ENCODE measurements around the gene CFH. TPM values are rescaled to one million over a fixed set of nuclear protein-coding genes. Genes with fewer than 3 reads are reported as not detected.
"Not testable (repeated sequence)": the region's sequence is repeated elsewhere in the genome, so short reads cannot be mapped to it uniquely, and the experiment has no call there.

Gene CFH
- polyA plus RNA-seq, 1 of the 3 experiments (the other 2 are of a cell fraction), result 2.9 TPM

DNA sequence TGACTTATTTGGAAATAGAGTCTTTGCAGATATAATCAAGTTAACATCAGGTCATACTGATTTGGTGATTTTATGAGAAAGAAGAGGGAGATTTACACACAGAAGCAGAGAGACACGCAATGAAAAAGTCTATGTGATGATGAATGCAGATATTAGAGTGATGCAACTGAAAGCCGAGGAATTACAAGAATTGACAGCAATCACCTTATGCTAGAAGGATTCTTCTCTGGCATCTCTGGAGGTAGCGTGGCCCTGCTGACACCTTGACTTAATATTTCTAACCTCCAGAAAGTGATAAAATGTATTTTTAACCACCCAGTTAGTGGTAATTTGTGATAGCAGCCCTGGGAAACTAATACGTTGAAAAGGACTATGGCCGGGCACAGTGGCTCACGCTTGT, 14.2 kb upstream of the CFH start:
- CTCF ChIA-PET, result no interaction called here
- 81% methylated on average over 6 of the region's 6 CpGs for WGBS (ENCODE audit: low lambda C conversion rate)
- POLR2A ChIA-PET, result no interaction called here

DNA sequence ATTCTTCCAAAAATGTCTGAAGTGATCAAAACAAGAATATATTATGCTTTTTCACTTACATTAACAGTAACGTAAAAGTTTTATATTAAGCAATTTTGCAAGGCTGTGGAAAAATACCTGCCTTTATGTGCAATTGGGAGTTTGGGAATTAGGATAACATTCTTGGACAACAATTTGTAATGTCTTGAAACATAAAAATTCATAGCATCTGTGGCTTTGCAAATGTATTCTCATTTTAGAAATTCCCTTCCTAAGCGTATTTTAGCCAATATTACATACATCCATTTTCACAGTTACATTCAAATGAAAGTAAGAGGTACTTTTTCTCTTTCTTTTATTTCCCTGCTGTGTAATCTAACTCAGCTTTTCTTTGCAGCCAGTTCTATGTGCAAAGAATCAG, 13.4 kb upstream of the CFH start:
- no peak overlapping the region for H3K4me3 ChIP-seq (ENCODE audit: low read depth in 2 of 2, low read length in 1 of 2)
- no peaks in the 10 kb centered on the region for H3K79me2 ChIP-seq (ENCODE audit: insufficient read depth)
- ChIA-PET CTCF (no interaction called here), POLR2A (no interaction called here)
- H3K27me3 ChIP-seq (ENCODE audit: insufficient read depth), result no peaks in the 10 kb centered on the region
- no peaks in the 10 kb centered on the region for H3K4me1 ChIP-seq (ENCODE audit: control insufficient read depth in 1 of 2, insufficient read depth in 2 of 2, low read depth in 1 of 2, low read length in 1 of 2)
- no peak overlapping the region for H3K9ac ChIP-seq
- no peak overlapping the region for H2AFZ ChIP-seq (ENCODE audit: low read depth)
- DNase-seq, result no peak
- WGBS (ENCODE audit: low lambda C conversion rate), result 89% methylated on average over 2 of the region's 2 CpGs
- no peaks in the 10 kb centered on the region for H3K36me3 ChIP-seq (replicated peaks in 1 of 2; ENCODE audit: control insufficient read depth in 1 of 2, insufficient read depth in 2 of 2, low read length in 1 of 2)
- TF ChIP-seq GATA2 (CRISPR knock-in tag; IDR thresholded peaks at IDR 0.05) (no peak), TCF12 (IDR thresholded peaks at IDR 0.05) (no peak), NFIC (IDR thresholded peaks at IDR 0.05; ENCODE audit: borderline replicate concordance) (no peak), JUND (IDR thresholded peaks at IDR 0.05) (no peak), POLR2AphosphoS5 (IDR thresholded peaks at IDR 0.05; ENCODE audit: low read depth, low read length) (no peak)
- TF ChIP-seq, protein P1, sequence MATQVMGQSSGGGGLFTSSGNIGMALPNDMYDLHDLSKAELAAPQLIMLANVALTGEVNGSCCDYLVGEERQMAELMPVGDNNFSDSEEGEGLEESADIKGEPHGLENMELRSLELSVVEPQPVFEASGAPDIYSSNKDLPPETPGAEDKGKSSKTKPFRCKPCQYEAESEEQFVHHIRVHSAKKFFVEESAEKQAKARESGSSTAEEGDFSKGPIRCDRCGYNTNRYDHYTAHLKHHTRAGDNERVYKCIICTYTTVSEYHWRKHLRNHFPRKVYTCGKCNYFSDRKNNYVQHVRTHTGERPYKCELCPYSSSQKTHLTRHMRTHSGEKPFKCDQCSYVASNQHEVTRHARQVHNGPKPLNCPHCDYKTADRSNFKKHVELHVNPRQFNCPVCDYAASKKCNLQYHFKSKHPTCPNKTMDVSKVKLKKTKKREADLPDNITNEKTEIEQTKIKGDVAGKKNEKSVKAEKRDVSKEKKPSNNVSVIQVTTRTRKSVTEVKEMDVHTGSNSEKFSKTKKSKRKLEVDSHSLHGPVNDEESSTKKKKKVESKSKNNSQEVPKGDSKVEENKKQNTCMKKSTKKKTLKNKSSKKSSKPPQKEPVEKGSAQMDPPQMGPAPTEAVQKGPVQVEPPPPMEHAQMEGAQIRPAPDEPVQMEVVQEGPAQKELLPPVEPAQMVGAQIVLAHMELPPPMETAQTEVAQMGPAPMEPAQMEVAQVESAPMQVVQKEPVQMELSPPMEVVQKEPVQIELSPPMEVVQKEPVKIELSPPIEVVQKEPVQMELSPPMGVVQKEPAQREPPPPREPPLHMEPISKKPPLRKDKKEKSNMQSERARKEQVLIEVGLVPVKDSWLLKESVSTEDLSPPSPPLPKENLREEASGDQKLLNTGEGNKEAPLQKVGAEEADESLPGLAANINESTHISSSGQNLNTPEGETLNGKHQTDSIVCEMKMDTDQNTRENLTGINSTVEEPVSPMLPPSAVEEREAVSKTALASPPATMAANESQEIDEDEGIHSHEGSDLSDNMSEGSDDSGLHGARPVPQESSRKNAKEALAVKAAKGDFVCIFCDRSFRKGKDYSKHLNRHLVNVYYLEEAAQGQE (IDR thresholded peaks at IDR 0.05; ENCODE audit: low read depth, low read length), result no peak
- TF ChIP-seq, protein P2, sequence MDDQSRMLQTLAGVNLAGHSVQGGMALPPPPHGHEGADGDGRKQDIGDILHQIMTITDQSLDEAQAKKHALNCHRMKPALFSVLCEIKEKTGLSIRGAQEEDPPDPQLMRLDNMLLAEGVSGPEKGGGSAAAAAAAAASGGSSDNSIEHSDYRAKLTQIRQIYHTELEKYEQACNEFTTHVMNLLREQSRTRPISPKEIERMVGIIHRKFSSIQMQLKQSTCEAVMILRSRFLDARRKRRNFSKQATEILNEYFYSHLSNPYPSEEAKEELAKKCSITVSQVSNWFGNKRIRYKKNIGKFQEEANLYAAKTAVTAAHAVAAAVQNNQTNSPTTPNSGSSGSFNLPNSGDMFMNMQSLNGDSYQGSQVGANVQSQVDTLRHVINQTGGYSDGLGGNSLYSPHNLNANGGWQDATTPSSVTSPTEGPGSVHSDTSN (IDR thresholded peaks at IDR 0.05), result no peak
- H3K9me3 ChIP-seq, result no peaks in the 10 kb centered on the region
- no peak overlapping the region for H3K27ac ChIP-seq (ENCODE audit: low read depth in 2 of 2, low read length in 1 of 2)
- H3K4me2 ChIP-seq, result no peak overlapping the region
- no peaks in the 10 kb centered on the region for H3F3A ChIP-seq (replicated peaks; ENCODE audit: insufficient read depth)
- H4K20me1 ChIP-seq (ENCODE audit: insufficient read depth), result no peaks in the 10 kb centered on the region
- H3K9me2 ChIP-seq, result no peaks in the 10 kb centered on the region

More for the DNA sequence above, 14.2 kb upstream of the CFH start:
- Histone ChIP-seq H3K36me3 (replicated peaks in 1 of 2; ENCODE audit: control insufficient read depth in 1 of 2, insufficient read depth in 2 of 2, low read length in 1 of 2) (no peaks in the 10 kb centered on the region), H2AFZ (ENCODE audit: low read depth) (no peak overlapping the region), H3K9ac (no peak overlapping the region), H3K27ac (ENCODE audit: low read depth in 2 of 2, low read length in 1 of 2) (no peak overlapping the region), H3K9me2 (no peaks in the 10 kb centered on the region), H3K9me3 (no peaks in the 10 kb centered on the region), H3K79me2 (ENCODE audit: insufficient read depth) (no peaks in the 10 kb centered on the region), H3K4me3 (ENCODE audit: low read depth in 2 of 2, low read length in 1 of 2) (no peak overlapping the region), H3F3A (replicated peaks; ENCODE audit: insufficient read depth) (no peaks in the 10 kb centered on the region), H3K27me3 (ENCODE audit: insufficient read depth) (no peaks in the 10 kb centered on the region), H3K4me2 (no peak overlapping the region), H4K20me1 (ENCODE audit: insufficient read depth) (no peaks in the 10 kb centered on the region), H3K4me1 (ENCODE audit: control insufficient read depth in 1 of 2, insufficient read depth in 2 of 2, low read depth in 1 of 2, low read length in 1 of 2) (no peaks in the 10 kb centered on the region)
- DNase-seq, result no peak
- TF ChIP-seq FOSL2 (IDR thresholded peaks at IDR 0.05; ENCODE audit: borderline replicate concordance, low read depth), result no peak
- TF ChIP-seq, protein P3, sequence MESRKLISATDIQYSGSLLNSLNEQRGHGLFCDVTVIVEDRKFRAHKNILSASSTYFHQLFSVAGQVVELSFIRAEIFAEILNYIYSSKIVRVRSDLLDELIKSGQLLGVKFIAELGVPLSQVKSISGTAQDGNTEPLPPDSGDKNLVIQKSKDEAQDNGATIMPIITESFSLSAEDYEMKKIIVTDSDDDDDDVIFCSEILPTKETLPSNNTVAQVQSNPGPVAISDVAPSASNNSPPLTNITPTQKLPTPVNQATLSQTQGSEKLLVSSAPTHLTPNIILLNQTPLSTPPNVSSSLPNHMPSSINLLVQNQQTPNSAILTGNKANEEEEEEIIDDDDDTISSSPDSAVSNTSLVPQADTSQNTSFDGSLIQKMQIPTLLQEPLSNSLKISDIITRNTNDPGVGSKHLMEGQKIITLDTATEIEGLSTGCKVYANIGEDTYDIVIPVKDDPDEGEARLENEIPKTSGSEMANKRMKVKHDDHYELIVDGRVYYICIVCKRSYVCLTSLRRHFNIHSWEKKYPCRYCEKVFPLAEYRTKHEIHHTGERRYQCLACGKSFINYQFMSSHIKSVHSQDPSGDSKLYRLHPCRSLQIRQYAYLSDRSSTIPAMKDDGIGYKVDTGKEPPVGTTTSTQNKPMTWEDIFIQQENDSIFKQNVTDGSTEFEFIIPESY (IDR thresholded peaks at IDR 0.05; ENCODE audit: borderline replicate concordance, low read depth), result no peak
- TF ChIP-seq SIN3A (IDR thresholded peaks at IDR 0.05; ENCODE audit: borderline replicate concordance, low read depth, low read length), result no peak
- no peak for TF ChIP-seq FOXM1 (IDR thresholded peaks at IDR 0.05; ENCODE audit: low read depth)
- TF ChIP-seq POLR2AphosphoS5 (IDR thresholded peaks at IDR 0.05; ENCODE audit: low read depth, low read length), result no peak
- no peak for TF ChIP-seq MEF2A (IDR thresholded peaks at IDR 0.05; ENCODE audit: borderline replicate concordance, low read depth)

DNA sequence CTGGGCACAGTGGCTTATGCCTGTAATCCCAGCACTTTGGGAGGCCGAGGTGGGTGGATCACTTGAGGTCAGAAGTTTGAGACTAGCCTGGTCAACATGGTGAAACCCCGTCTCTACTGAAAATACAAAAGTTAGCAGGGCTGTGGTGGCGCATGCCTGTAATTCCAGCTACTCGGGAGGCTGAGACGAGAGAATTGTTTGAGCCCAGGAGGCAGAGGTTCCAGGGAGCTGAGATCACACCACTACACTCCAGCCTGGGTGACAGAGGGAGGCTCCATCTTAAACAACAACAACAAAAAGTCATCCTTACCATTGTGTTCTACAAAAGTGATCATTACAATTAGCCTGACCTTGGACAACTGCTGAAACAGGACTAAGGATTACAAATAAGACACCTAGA, 12.6 kb upstream of the CFH start:
- POLR2A ChIA-PET; CTCF ChIA-PET; H3K4me3 ChIP-seq (ENCODE audit: low read depth in 2 of 2, low read length in 1 of 2); H3K9ac ChIP-seq; DNase-seq; H3K4me2 ChIP-seq; H3K4me1 ChIP-seq (ENCODE audit: control insufficient read depth in 1 of 2, insufficient read depth in 2 of 2, low read depth in 1 of 2, low read length in 1 of 2); H3K36me3 ChIP-seq (replicated peaks in 1 of 2; ENCODE audit: control insufficient read depth in 1 of 2, insufficient read depth in 2 of 2, low read length in 1 of 2); H3K9me2 ChIP-seq; H3K27me3 ChIP-seq (ENCODE audit: insufficient read depth); H3K79me2 ChIP-seq (ENCODE audit: insufficient read depth); H2AFZ ChIP-seq (ENCODE audit: low read depth); H3K27ac ChIP-seq (ENCODE audit: low read depth in 2 of 2, low read length in 1 of 2); H3F3A ChIP-seq (replicated peaks; ENCODE audit: insufficient read depth); H3K9me3 ChIP-seq; H4K20me1 ChIP-seq (ENCODE audit: insufficient read depth): not testable (repeated sequence)
- 85% methylated on average over 5 of the region's 5 CpGs for WGBS (ENCODE audit: low lambda C conversion rate)
